Lower leg skin (tissue), 3 donors: ENCODE data around the gene KCNIP4.

Source experiments
- CTCF ChIP-seq, 3 donors: fragments of 450-650 bp; IDR thresholded peaks; one replicate each; pipeline ENCODE4 v1.5.1; 2016; ENCODE audit warnings: antibody characterized with exemption in 3 of 3, mild to moderate bottlenecking in 3 of 3, moderate library complexity in 2 of 3
- POLR2A ChIP-seq, 2 donors: fragments of 450-650 bp; IDR thresholded peaks; one replicate each; pipeline ENCODE4 v1.6.1; 2016 to 2017; ENCODE audit warnings: antibody characterized with exemption in 2 of 2, mild to moderate bottlenecking in 1 of 2, moderate library complexity in 1 of 2

GRCh38 chr4:21009956-21010355, 938.6 kb downstream of the KCNIP4 start:
- TF ChIP-seq CTCF (IDR thresholded peaks at IDR 0.05) (no peak), POLR2A (IDR thresholded peaks at IDR 0.05) (no peak)
